Type B pancreatic cell (in vitro differentiated cells): Measurements from ENCODE around the gene FHAD1. TPM values are rescaled to one million over a fixed set of nuclear protein-coding genes. Genes with fewer than 3 reads are reported as not detected.

Experiments used
- DNase-seq: peaks from one replicate; pipeline ENCODE4 v3.0.0; 2021; ENCODE audit warnings: mixed read lengths; ENCODE audit not compliant: unreplicated experiment; ENCODE audit errors: extremely low spot score
- H3K27ac Mint-ChIP-seq: 2 replicates; pipeline ENCODE4 v1.8.0; 2021; ENCODE audit warnings: mild to moderate bottlenecking, mixed read lengths
- H3K27me3 Mint-ChIP-seq: 2 replicates; pipeline ENCODE4 v1.8.0; 2021; ENCODE audit warnings: mixed read lengths
- H3K36me3 Mint-ChIP-seq: 2 replicates; pipeline ENCODE4 v1.8.0; 2021; ENCODE audit warnings: mixed read lengths
- H3K4me1 Mint-ChIP-seq: one replicate; pipeline ENCODE4 v1.8.0; 2021; ENCODE audit warnings: mixed read lengths; ENCODE audit not compliant: unreplicated experiment
- H3K4me3 Mint-ChIP-seq: 2 replicates; pipeline ENCODE4 v1.8.0; 2021; ENCODE audit warnings: mild to moderate bottlenecking, mixed read lengths
- H3K9me3 Mint-ChIP-seq: 2 replicates; pipeline ENCODE4 v1.8.0; 2021; ENCODE audit warnings: mixed read lengths
- total RNA-seq: library from RNA; stranded (reverse); gene quantifications from 2 replicates; pipeline ENCODE4 v1.2.1, GENCODE V29; 2021; ENCODE audit warnings: low replicate concordance
- TF ChIP-seq, protein P1 (sequence below): fragments of 200-600 bp; sonication (generic); conservative IDR thresholded peaks from 2 replicates; pipeline ENCODE4 v1.5.0; 2021; ENCODE audit warnings: antibody characterized with exemption, mild to moderate bottlenecking

Gene FHAD1
- total RNA-seq, 1 donor from 2014 or later = 3.8 TPM

DNA sequence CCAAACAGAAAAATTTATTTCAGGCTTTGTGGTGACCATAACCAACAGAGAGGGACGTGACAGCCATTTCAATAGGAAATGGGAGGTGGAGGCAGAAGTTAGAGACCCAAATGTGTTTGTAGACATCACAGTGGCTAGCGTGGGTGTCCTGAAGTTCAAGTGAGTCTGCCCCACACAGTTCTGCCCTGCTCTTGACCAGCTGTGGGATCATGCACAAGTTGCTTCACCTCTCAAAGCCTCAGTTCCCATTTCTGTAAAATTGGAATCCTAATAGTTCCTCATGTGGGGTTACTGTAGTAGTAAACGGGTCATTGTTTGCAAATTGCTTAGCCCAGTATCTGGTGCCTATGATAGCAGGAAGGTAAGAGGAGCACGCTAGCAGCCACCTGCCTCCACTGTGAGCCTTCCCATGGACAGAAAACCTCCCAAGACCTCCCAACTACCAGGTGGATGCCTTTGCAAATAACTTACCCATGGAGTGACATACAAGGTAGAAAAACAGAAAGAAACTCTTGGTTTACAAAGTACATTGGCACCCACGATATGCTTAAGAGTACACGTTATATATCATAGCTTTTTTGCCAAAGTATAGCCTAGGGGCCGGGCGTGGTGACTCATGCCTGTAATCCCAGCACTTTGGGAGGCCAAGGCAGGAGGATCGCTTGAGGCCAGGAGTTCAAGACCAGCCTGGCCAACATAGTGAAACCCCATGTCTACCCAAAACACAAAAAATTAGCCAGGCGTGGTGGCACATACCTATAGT lies 29.1 kb downstream of the FHAD1 start:
- DNase-seq = peak; percentile 13
- H3K4me1 Mint-ChIP-seq = peaks cover 7% of the 10 kb centered on the region
- H3K27me3 Mint-ChIP-seq = peaks cover 4% of the 10 kb centered on the region
- no peak overlapping the region for H3K4me3 Mint-ChIP-seq
- no peaks in the 10 kb centered on the region for H3K36me3 Mint-ChIP-seq
- H3K9me3 Mint-ChIP-seq = no peaks in the 10 kb centered on the region
- H3K27ac Mint-ChIP-seq = no peak overlapping the region
- TF ChIP-seq, protein P1, sequence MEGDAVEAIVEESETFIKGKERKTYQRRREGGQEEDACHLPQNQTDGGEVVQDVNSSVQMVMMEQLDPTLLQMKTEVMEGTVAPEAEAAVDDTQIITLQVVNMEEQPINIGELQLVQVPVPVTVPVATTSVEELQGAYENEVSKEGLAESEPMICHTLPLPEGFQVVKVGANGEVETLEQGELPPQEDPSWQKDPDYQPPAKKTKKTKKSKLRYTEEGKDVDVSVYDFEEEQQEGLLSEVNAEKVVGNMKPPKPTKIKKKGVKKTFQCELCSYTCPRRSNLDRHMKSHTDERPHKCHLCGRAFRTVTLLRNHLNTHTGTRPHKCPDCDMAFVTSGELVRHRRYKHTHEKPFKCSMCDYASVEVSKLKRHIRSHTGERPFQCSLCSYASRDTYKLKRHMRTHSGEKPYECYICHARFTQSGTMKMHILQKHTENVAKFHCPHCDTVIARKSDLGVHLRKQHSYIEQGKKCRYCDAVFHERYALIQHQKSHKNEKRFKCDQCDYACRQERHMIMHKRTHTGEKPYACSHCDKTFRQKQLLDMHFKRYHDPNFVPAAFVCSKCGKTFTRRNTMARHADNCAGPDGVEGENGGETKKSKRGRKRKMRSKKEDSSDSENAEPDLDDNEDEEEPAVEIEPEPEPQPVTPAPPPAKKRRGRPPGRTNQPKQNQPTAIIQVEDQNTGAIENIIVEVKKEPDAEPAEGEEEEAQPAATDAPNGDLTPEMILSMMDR = no peak

DNA sequence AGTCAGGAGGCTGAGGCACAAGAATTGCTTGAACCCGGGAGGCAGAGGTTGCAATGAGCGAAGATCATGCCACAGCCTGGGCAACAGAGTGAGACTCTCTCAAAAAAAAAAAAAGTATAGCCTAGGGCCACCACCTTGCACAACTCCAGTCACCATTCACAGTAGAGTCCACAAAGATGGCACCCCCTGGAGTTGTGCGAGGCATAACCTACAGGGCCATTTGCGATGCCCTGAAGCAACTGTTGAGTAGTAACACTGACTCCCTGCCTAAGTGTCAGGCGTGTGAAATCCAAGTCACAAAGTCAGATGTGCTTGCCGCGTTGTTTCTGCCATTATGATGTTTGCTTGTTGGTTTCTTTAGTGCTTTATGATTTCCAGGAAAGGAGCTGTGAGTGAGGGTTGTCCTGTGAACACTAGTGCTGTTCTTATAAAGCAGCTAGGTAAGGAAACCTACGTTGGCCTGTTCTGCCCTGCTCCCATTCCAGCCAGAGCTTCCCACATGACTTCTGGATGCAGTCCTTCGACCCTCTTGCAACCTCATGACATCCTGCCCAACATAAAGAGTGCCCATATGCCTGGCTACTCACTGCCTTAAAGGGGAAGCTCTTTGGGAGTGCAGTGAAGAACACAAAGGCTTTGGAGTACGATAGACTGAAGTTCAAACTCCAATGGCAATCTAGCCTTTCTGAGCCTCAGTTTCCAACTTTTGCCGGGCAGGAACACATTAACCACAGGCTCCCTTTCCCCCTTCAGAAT lies 29.8 kb downstream of the FHAD1 start:
- Mint-ChIP-seq H3K9me3 (no peaks in the 10 kb centered on the region), H3K27ac (no peak overlapping the region), H3K36me3 (no peaks in the 10 kb centered on the region), H3K27me3 (peaks cover 4% of the 10 kb centered on the region), H3K4me1 (peaks cover 7% of the 10 kb centered on the region), H3K4me3 (no peak overlapping the region)
- TF ChIP-seq, protein P1 = no peak
- peak; percentile 25 for DNase-seq

DNA sequence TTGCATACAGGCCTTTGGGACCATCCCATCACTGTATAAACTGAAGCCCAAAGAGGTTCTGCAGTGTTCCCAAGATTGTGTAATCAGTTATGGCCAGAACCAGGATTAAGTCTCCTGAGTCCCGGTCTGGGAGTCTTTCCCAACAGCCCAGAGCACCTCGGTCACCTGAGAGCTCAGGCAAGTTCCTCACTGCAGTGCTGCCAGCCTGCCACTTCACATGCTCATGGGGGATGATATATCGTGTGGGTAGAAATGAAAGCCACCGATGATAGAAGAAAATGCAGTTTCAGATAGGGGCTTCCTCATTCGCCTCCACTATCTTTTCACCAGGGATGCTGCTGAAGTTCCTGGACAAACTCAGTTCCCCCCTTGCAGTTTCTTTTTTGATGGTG lies 30.4 kb downstream of the FHAD1 start:
- H3K27me3 Mint-ChIP-seq = peaks cover under 1% of the 10 kb centered on the region
- no peaks in the 10 kb centered on the region for H3K9me3 Mint-ChIP-seq
- no peaks in the 10 kb centered on the region for H3K36me3 Mint-ChIP-seq
- TF ChIP-seq, protein P1 = no peak
- H3K4me3 Mint-ChIP-seq = no peak overlapping the region
- H3K27ac Mint-ChIP-seq = no peak overlapping the region
- peak; percentile 15 for DNase-seq
- peaks cover 4% of the 10 kb centered on the region for H3K4me1 Mint-ChIP-seq

DNA sequence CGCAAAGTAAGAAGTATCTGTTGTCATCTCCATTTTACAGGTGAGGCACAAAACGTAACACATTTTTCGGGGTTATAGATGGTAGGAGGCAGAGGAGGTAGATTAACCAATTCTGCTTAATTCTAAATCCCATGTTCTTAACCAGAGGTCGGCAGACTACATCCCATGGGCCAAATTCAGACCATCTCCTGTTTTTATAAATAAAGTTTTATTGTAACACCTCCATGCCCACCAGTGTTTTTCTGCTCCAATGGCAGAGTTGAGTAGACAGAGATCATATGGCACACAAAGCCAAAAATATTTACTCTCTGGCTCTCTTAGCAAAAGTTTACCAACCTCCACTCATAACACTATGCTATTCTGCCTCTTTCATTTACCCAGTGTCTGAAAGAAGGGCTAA lies 30.9 kb downstream of the FHAD1 start:
- TF ChIP-seq, protein P1 = no peak
- no peak overlapping the region for H3K27ac Mint-ChIP-seq
- no peaks in the 10 kb centered on the region for H3K27me3 Mint-ChIP-seq
- no peak for DNase-seq
- H3K36me3 Mint-ChIP-seq = no peaks in the 10 kb centered on the region
- H3K9me3 Mint-ChIP-seq = no peaks in the 10 kb centered on the region
- no peak overlapping the region for H3K4me3 Mint-ChIP-seq
- no peaks in the 10 kb centered on the region for H3K4me1 Mint-ChIP-seq

DNA sequence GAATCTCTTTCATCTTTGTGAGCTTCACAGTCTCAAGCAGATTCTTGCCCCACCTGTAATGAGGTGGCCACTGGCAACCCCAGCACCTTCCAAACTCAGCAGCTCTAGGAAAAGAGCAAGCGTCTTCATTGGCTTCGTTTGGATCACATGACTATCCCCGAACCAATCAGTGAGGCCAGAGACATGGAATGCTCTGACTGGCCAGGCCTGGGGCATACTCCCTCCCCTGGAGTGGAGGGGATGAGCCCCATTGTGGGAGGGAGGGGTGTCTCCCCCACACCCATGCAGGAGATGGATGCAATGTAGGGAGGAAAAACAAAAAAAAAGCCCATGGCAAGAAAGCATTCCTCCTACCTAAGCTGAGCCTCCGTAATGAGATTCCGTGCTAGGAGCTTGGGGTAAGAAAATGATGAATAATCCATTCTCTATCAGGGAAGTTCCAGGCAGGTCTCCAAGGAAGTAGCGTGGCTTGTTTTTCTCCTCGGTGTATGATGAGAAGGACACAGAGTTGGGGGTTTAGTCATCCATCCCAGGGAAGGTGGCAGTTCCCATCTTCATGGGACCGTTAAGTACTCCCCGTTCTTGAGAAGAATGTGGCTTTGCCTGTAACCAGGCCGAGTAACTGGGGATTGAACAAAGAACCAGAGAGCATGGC lies 32.7 kb downstream of the FHAD1 start:
- H3K27ac Mint-ChIP-seq = no peak overlapping the region
- H3K9me3 Mint-ChIP-seq = no peaks in the 10 kb centered on the region
- TF ChIP-seq, protein P1 = no peak
- H3K4me1 Mint-ChIP-seq = peaks cover 3% of the 10 kb centered on the region
- DNase-seq = no peak
- no peak overlapping the region for H3K4me3 Mint-ChIP-seq
- H3K36me3 Mint-ChIP-seq = no peaks in the 10 kb centered on the region
- no peaks in the 10 kb centered on the region for H3K27me3 Mint-ChIP-seq
